Hematopoietic multipotent progenitor cell treated with erythropoietin and hydrocortisone succinate and interleukin-3 and kit ligand, for 8 days (in vitro differentiated cells): ENCODE measurements around the gene TXNRD3.

ENCODE experiments used
- DNase-seq: peaks from one replicate; pipeline ENCODE4 v3.0.0-alpha.2; 2015

Gene TXNRD3

GRCh38 chr3:126581569-126581968, 73.4 kb downstream of the TXNRD3 start:
- DNase-seq, result no peak

DNA sequence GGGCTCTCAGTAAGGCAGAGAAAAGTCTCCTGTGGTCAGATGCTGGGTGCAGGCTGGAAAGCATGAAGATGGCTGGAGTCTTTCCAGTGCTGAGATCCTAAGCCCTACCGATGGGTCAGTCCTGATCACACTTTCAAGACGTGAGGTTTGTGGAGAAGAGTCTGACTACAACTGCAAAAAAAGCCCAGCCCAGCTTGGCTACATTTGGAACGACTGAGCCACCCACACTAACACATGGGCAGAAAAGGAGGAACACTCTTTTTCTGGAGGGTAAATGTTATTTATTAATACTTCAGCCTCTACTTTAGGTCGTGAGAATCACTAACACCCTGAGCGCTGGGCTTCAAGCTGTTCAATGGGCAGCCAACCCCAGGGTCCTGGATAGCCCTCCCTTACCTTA, 74.2 kb downstream of the TXNRD3 start:
- DNase-seq, result no peak

DNA sequence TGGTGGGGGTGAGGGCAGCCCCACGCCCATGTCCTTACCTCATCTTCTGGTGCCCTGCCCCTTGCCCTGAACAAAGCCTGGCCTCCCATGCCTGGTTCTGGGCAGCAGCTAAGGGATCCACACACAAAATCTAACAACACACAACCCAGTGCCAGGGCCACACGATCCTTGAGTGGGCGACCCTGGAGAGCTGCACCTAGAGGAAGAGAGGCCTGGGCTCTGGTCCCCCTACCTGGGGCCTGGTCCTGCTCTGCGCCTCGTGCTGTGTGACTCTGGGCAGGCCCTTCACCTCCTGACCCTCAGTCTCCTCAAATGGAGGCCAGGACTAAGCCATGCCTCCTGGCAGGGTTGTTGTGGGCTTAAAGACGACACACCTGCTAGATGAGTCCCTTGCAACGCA, 76.2 kb downstream of the TXNRD3 start:
- DNase-seq, result no peak

- DNase-seq, result no peak
These were observed 77.7 kb downstream of the TXNRD3 start for GRCh38 chr3:126577261-126577660.

DNA sequence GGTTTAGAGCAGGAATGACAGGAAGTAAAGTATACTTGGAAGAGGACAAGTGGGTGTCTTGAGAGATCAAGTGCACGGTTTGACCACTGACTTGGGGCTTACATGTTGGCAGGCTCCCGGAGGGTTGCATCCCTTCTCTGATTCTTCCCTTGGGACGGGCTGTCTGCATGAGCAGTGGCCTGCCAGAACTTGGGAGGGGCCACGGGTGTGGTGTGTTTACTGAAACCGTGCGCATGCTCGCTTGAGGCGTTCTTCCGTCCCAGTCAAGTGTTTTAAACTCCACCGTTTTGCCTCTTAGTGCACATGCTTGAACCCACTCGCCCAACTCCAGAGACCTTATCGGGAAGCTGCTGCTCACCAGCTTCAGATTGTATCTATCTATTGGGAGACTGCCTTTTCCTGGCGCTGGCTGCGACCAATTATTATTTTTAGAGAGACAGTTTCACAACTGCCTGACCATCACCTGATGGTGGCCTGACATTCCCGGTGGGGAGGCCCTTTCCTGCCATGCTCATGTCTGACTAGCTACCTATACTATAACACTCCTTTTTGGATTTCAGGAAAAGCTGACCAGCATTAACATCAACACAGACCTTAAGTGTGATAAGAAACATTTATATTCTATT, 81.3 kb downstream of the TXNRD3 start:
- no peak for DNase-seq

DNA sequence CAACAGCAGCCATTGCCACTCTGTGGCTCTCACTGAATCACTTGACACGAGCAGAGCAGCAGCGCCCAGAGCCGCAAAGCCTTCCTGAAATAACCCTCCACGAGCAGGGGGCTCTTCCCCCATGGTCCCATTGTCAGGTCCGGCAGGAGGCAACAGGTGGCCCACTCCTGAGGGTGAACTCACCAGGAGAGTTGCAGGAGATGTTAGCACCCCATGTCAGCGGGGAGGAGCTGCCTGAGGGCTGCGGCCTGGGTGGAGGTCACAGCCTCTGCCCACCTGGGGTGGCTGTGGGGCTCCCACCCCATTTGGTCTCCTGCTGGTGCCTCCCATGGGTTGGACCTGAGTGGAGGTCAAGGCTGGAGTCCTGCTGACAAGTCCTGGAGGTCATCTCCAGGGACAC, 83.8 kb downstream of the TXNRD3 start:
- no peak for DNase-seq

DNA sequence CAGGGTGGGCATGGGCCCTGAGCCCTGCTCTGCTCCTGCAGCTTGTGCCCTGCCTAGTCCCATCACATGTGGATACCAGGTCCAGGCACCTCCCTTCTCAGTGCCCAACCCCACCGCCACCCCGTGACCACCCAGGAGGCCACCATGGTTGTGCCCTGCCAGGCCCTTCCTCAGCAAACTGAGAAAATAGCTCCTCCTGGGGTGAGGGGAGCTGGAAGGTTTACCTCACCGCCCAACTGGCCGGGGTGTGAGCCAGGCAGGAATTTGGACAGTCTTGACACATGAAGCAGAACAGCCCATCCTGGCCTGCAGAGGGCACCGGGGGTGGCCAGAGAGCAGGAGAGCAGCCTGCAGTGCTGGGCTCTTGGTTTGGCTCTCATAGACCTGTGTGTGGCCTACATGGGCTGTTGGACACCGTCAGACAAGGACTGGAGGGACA, 84.8 kb downstream of the TXNRD3 start:
- peak; percentile 17 for DNase-seq

- no peak for DNase-seq
These were observed 85.4 kb downstream of the TXNRD3 start for GRCh38 chr3:126569390-126569975.

DNA sequence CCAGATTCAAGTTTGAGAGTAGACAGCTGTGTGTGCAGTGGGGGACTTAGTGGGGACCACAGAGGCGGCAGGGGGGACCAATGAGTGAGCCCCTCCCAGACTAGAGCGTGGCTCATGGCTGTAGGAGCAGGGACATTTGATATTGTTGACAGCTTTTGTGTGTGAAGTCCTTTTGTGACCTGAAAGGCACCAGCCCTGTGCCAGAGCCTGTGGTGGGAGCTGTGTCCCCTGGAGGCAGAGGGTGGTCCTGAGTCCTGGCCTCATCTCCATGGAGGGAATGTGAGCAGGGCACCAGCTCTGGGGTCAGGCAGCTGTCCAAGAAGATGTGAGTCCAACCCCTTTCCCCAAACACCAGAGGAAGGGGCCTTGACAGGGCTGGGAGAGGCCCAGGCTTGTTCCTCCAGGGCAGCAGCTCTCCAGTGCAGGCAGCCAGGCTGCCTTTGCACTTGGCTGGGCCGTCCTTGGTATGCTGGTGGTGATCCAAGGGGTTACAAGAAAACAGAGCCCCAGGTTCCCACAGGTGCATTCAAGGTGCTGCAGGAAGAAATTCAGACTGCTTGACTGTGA, 86.1 kb downstream of the TXNRD3 start:
- no peak for DNase-seq

DNA sequence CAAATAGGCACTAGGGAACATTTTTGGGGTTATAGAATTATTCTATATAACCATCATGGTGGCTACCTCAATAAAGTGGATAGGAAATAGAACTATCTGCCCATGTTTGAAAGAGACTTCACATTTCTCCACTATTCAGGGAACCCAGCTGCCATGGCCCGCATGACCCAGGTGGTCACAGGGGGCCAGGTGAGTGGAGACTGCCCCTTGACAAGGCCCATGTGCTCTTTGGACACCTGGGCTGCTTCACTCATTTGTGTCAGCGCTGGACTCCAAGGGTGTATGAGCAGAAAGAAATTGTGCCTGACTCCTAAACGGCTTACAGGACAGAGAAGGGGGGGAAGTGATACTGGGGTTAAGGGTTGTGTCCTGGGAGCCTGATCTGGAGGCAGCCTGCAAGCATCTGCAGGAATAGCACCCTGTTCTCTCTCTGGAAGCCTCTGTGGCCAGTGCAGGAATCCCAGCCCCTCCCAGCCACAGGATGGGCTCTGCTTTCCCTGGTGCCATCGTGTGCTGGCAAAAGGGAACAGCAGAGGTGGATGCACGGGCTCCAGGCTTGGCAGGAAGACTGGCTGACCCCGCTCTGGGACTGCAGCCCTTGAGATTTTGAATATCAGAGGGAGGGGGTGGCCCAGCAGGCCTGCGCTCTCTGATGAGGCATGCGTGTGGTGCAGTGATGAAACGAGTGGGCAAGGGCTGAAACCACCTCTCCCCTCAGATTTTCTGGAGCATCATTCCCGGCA, 87.1 kb downstream of the TXNRD3 start:
- DNase-seq, result no peak

GRCh38 chr3:126562737-126563276, 92.1 kb downstream of the TXNRD3 start:
- DNase-seq, result no peak

DNA sequence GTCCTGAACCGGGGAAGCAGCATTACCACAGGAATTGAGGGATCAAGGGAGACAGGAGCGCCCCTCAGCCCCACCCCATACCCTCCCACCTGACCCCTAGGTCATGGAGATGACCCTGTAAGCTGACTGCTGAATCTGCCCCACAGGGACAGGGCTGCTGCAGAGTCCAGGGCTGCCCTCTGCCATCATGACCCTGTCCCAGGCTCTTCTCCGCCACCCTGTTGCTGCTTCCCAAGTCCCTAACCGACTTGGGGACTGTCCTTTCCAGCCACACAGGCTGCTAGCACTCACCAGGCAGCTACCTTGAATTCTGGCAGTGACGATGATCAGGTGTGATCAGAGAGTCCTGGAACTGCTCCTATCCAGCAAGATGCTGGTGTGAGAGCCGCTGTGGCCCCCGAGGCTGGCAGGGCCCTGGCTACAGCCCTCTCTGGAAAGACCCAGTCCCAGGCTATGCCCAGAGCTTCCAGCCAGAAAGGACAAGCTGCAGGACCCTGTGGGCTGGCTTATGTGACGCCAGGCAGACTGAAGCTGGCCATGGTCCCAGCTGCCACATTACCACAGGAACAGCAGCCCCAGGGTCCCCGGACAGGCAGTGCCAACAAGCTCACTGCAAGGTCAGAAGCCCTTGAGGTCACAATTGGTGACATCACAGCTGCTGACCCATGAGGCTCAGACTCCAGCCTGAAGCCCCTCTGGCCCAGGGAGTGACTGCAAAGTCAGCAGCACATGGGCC, 96.4 kb downstream of the TXNRD3 start, which contains the start of gene C3orf22:
Gene C3orf22, minus strand, starts transcription at position 597 of the 736 bp plus-strand sequence. CDS start 5,542 bp downstream, outside the sequence.
- no peak for DNase-seq

DNA sequence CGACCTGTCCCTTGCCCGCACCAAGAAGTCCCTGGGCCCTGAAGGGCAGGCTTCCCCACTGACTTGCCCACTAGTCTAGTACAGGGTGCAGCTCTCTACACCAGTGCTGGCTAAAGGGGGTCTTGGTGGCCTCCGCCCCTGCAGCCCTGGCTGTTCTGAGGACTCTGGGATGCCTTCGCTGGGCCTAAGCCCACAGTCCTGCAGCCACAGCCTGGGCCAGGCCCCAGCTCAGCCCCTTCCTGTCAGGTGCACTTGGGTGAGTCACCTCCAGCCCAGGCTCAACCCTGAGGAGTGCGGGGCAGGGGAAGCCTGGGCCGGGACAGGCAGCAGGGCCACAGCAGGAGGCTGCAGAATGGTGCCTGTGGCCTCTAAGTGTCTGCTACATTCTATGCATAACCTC, 97.2 kb downstream of the TXNRD3 start:
- DNase-seq, result no peak

DNA sequence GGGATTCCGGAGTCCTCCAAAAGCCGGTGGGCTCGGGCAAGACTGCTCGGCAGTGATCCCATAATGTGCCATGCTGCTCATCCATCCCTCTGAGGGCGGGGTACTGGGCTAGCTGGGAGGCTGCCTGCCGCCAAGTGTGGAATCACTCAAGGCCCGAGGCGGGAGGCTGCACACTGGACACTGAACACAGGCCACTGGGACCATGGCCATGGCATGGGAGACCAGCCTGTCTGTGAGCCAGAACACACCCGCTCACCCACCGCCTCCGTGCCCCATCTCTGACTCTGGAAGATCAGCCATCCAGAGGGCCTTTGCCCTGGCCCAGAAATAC, 97.5 kb downstream of the TXNRD3 start:
- no peak for DNase-seq
